Brain microvascular endothelial cell (primary cell): ENCODE data around the gene U2AF1.
"Not testable (repeated sequence)": the region's sequence is repeated elsewhere in the genome, so short reads cannot be mapped to it uniquely, and the experiment has no call there.

Experiments used
- DNase-seq: peaks from one replicate; pipeline ENCODE4 v3.0.0-alpha.2; 2020
- H3K27ac ChIP-seq: fragments of 250-450 bp; sonication (Bioruptor Pico); 2 replicates; pipeline ENCODE4 v1.5.1; 2020; ENCODE audit warnings: mild to moderate bottlenecking, moderate library complexity
- H3K27me3 ChIP-seq: fragments of 250-450 bp; sonication (Bioruptor Pico); replicated peaks from 2 replicates; pipeline ENCODE4 v1.5.1; 2020; ENCODE audit warnings: mild to moderate bottlenecking
- H3K36me3 ChIP-seq: fragments of 250-450 bp; sonication (Bioruptor Pico); replicated peaks from 2 replicates; pipeline ENCODE4 v1.5.1; 2020; ENCODE audit warnings: mild to moderate bottlenecking
- H3K4me3 ChIP-seq: 2 replicates; pipeline ENCODE4 v1.5.1; 2011; ENCODE audit warnings: low read depth, mild to moderate bottlenecking, control low read depth, low read length, moderate library complexity
- in situ Hi-C: cut with HindIII; loops from 2 replicates; pipeline ENCODE4 v1.10.0; 2017; ENCODE audit warnings: low sequenced_read_pairs, low pct_ligation_motif_present

U2AF1 gene

GRCh38 chr21:43102281-43102680 lies 5.1 kb downstream of the U2AF1 start:
- in situ Hi-C loops, DNase-seq, H3K4me3 ChIP-seq, H3K27me3 ChIP-seq, H3K36me3 ChIP-seq, H3K27ac ChIP-seq: not testable (repeated sequence)

- H3K27ac ChIP-seq, H3K27me3 ChIP-seq, DNase-seq, H3K36me3 ChIP-seq, H3K4me3 ChIP-seq, in situ Hi-C loops: not testable (repeated sequence)
These were observed 5.7 kb downstream of the U2AF1 start for GRCh38 chr21:43101676-43102075.

- in situ Hi-C loops, H3K27ac ChIP-seq, H3K27me3 ChIP-seq, DNase-seq, H3K36me3 ChIP-seq, H3K4me3 ChIP-seq: not testable (repeated sequence)
These were observed 6.4 kb downstream of the U2AF1 start for GRCh38 chr21:43101000-43101399.

GRCh38 chr21:43091979-43092614 lies 15.3 kb downstream of the U2AF1 start:
- H3K36me3 ChIP-seq, in situ Hi-C loops, DNase-seq, H3K4me3 ChIP-seq, H3K27me3 ChIP-seq, H3K27ac ChIP-seq: not testable (repeated sequence)

- H3K27me3 ChIP-seq, DNase-seq, H3K36me3 ChIP-seq, H3K27ac ChIP-seq, H3K4me3 ChIP-seq, in situ Hi-C loops: not testable (repeated sequence)
These were observed 16.4 kb downstream of the U2AF1 start for GRCh38 chr21:43090947-43091346.

- H3K4me3 ChIP-seq, H3K27me3 ChIP-seq, in situ Hi-C loops, H3K36me3 ChIP-seq, DNase-seq, H3K27ac ChIP-seq: not testable (repeated sequence)
These were observed 17.9 kb downstream of the U2AF1 start for GRCh38 chr21:43089463-43089862.

- in situ Hi-C loops: not testable (repeated sequence)
These were observed 24.6 kb downstream of the U2AF1 start for GRCh38 chr21:43082587-43083300.

GRCh38 chr21:43076643-43077042 lies 30.7 kb downstream of the U2AF1 start:
- in situ Hi-C loops, DNase-seq, H3K36me3 ChIP-seq, H3K27me3 ChIP-seq, H3K4me3 ChIP-seq, H3K27ac ChIP-seq: not testable (repeated sequence)

More at GRCh38 chr21:43082587-43083300, 24.6 kb downstream of the U2AF1 start:
- H3K36me3 ChIP-seq, H3K27ac ChIP-seq, H3K4me3 ChIP-seq, H3K27me3 ChIP-seq, DNase-seq: not testable (repeated sequence)

- H3K36me3 ChIP-seq, H3K4me3 ChIP-seq, in situ Hi-C loops, DNase-seq, H3K27ac ChIP-seq, H3K27me3 ChIP-seq: not testable (repeated sequence)
These were observed 31.2 kb downstream of the U2AF1 start for GRCh38 chr21:43076023-43076637.

- H3K27me3 ChIP-seq, H3K36me3 ChIP-seq, DNase-seq, in situ Hi-C loops, H3K27ac ChIP-seq, H3K4me3 ChIP-seq: not testable (repeated sequence)
These were observed 32.0 kb downstream of the U2AF1 start, which contains the start of gene CBS for GRCh38 chr21:43075170-43076022. TSS of gene CBS (minus strand) at chr21:43075835. CDS start at chr21:43072193, 3,642 bp downstream.

GRCh38 chr21:43074401-43075169 lies 32.8 kb downstream of the U2AF1 start:
- H3K27me3 ChIP-seq, H3K27ac ChIP-seq, H3K4me3 ChIP-seq, H3K36me3 ChIP-seq, in situ Hi-C loops, DNase-seq: not testable (repeated sequence)

GRCh38 chr21:43072742-43073141 lies 34.6 kb downstream of the U2AF1 start:
- H3K27me3 ChIP-seq, in situ Hi-C loops, DNase-seq, H3K27ac ChIP-seq, H3K36me3 ChIP-seq, H3K4me3 ChIP-seq: not testable (repeated sequence)

GRCh38 chr21:43069682-43070081 lies 37.7 kb downstream of the U2AF1 start:
- H3K27me3 ChIP-seq, H3K4me3 ChIP-seq, H3K27ac ChIP-seq, in situ Hi-C loops, H3K36me3 ChIP-seq, DNase-seq: not testable (repeated sequence)
